SIG-M5 (cell line): ENCODE measurements around the gene SNAI1.
"Not testable (repeated sequence)": the region's sequence is repeated elsewhere in the genome, so short reads cannot be mapped to it uniquely, and the experiment has no call there.

Source experiments
- DNase-seq: peaks from one replicate; lab custom pipeline; 2025; lab: John Stamatoyannopoulos, UW

SNAI1 gene

DNA sequence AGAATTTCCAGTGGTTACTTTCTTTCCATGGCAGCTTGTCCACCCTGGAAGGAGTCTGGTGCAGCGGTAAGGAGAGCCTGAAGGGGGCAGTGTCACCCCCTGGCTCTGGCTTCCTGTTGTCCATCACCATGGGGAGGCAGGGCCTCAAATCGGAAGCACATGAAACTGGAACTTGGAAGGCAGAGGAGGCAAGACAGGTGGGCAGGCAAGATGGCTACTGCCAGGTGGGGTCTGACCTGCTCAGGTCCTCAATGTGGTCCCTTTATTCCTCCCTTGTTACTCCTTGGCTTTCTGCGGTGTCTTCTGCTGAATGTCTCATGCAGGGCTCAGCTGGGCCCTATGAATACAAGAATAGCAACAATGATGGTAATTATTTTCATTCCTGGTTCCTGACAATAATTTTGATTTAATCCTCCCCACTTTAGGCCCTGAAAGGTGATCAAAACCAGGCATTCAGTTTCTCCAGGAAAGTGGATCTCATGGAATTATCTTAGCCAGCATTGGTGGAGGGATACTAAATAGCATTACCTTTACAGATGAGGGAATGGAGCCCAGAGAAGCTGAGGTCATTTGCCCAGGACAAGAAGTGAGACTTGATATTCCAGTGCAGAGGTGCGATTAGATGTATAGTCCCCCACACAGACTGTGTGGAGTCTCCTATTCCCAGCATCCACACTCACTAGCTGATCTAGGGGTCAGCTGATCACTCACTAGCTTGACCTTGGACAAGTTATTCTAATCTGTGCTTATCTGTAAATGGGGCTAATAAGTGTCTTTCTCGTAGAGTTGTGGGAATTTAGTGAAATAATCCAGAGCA, 17.6 kb upstream of the SNAI1 start:
- DNase-seq = no peak

DNA sequence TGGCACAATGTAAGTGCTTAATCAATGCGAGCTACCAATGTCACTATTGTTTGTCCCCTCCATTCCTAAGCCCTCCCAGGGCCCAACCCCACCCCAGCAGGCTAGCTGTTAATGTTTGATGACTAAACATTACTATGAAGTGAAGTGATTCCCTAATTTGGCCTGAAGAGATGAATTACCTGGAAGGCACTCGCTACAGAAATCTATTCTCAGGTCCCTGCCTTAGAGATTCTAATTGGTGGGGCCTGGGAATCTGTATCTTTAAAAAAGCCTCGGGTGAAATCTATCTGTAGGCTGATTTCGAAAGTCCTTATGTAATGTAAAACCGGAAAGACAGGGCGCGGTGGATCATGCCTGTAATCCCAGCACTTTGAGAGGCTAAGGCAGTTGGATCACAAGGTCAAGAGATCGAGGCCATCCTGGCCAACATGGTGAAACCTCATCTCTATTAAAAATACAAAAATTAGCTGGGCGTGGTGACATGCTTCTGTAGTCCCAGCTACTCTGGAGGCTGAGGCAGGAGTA, 16.9 kb upstream of the SNAI1 start:
- no peak for DNase-seq

DNA sequence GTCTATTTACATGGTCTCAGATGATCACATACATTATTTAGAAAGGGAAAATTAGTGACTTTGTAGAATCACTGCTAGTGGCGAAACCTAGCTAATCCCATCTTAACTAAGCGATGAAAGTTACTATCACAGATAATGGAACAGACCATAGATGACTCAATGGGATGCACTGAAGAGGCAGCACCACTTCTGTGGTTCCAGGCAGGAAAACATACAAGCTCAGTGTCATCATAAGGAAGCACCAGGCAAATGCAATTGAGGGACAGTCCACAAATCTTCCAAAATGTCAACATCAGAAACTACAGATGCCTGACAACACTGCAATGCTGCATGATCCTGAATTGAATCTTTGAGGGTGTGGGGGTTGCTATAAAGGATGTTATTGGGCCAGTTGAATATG, 15.9 kb upstream of the SNAI1 start:
- DNase-seq = no peak

GRCh38 chr20:49969234-49969633, 13.5 kb upstream of the SNAI1 start:
- no peak for DNase-seq

DNA sequence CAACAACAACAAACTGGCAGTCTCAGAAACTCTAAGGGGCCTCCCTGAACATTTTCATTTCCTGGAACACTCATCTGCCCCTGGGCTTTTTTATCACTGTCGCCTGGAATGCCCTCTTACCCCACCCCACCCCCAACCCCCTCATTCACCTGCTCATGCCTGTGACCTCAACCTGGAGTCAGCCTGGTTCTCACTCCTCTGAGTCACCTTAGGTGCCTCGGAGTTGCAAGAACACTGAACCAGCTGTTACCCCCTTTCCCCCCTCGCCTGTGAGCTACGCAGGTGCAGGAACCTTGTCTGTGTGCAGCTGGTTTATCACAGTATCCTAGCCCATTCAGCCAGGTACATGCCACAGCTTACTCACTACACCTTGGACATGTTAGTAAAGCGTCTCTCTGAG, 12.8 kb upstream of the SNAI1 start:
- no peak for DNase-seq

DNA sequence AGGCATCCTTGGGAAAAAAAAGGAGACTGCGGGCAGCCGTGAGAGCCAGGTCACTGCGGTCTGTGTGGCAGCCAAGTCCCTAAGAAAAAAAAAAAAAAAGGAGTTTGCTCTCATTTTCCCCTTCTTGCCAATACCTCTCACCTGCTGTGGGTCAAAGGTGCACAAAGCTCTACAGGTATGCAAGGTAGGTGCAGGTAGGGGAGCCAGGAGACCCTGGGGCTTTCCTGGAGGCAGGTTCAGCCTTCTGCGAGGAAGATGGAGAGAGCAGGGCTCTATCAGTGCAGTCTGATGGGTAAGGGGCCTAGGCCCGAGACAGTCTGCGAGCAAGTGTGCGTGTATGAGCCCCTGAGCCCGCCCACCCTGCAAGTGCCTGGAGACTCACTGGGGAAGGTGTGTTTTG, 12.3 kb upstream of the SNAI1 start:
- DNase-seq = no peak

GRCh38 chr20:49973981-49974380, 8.8 kb upstream of the SNAI1 start:
- DNase-seq = no peak

DNA sequence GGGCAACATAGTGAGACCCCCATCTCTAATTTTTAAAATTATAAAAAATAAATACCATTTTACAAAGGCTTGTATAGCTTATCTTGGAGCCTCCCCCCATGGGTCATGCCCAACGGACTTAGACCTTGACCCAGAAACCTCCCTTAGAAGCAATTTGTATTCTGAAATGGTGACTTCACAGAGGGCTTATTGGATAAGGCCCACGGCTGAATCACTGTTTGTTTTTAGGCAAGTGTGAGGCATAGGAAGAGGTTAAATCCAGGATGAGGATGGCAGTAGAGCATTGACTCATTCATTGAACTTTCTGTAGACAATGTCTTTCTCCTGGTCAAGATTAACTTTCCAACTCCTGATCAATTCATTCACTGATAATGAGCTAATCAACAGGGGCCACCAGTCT, 6.2 kb upstream of the SNAI1 start:
- DNase-seq = no peak

GRCh38 chr20:49977740-49978139, 5.0 kb upstream of the SNAI1 start:
- not testable (repeated sequence) for DNase-seq

DNA sequence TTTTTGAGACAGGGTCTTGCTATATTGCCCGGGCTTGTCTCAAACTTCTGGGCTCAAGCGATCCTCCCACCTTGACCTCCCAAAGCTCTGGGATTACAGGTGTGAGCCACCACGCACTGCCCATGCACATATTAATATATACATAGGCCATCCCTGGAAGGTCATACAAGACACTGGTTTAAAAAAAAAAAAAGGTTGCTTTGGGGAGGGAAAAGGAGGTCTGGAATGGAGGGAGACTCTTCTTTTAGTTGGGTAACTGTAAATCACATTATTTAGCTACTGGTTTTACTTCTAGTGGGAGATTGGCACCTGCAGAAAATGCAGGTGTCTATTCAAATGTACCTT, 4.1 kb upstream of the SNAI1 start:
- no peak for DNase-seq

DNA sequence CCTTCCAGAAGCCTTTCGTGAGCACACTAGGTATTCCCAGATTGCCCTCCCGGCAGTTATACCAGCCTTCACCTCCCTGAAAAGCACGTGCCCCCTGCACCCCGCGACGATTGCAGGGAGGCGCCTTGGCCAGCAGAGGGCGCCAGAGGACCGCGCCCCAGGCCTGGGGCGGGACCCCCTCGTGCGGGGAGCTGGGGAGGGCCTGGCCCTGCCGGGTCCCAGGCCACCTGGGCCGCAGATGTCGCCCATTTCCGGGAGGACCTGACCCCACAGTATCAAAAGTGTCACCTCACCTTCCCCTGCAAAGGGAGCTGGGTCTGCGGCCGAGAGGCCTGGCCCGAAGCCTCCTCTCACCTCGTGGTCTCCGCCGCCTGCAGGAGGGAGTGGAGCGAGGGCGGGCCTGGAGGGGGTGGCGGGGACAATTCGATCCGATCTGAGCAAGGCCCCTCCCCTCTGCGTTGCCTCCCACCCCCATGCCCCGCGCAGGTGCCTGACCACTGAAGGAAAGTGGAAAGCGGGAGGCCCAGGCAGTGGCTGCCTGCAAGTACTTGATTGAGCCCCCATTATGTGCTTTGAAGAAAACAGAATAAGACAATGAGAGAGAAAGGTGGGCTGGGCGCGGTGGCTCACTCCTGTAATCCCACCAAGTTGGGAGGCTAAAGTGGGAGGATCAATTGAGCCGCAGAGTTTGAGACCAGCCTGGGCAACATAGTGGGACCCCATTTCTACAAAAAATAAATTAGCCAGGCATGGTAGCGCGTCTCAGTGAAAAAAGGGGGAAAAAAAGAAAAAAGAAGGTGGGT, 3.5 kb upstream of the SNAI1 start:
- DNase-seq = no peak

- no peak for DNase-seq
Measured at GRCh38 chr20:49980140-49981008, 2.4 kb upstream of the SNAI1 start.

DNA sequence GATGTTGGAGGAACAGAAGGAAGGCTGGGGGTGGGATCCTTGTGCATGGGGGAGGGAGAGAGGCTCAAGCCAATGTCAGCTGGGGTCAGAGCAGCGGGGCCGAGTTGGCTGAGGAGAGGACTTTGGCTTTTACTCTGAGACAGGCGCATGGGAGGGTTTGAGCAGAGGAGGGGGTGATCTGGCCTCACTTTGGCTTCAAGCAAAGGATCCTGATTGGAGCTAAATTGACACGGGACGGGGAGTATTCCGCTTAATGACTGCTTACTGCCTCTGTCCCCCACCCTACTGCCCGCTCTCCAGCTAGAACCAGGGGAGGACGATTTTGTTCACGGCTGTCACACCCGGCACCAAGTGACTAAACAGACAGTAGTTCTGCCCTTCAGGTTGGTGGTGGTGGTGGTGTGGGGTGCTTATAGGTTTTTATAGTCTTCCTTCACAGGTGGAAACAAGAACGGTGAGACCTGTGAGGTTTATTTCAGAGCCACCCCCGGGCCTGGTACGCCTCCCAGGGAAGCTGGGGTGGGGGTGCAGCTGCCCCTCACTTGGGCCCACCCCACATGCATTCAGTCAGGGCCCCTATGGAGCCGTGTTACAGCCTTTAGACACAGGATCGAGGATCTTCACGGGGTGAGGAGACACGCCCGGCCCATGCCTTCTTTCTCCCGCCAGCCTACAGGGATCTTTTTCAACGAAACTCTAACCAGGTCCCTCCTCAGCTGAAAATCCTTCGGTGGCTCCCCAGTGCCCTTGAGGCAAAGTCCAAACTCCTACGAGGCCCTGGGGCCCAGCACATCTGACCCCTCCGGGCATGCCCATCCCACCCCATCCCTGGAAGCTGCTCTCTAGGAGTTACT, 1.3 kb upstream of the SNAI1 start:
- DNase-seq = no peak

- no peak for DNase-seq
Measured at GRCh38 chr20:49982072-49982345, 771 bp upstream of the SNAI1 start.

GRCh38 chr20:49983123-49983847, 505 bp downstream of the SNAI1 start:
- no peak for DNase-seq

DNA sequence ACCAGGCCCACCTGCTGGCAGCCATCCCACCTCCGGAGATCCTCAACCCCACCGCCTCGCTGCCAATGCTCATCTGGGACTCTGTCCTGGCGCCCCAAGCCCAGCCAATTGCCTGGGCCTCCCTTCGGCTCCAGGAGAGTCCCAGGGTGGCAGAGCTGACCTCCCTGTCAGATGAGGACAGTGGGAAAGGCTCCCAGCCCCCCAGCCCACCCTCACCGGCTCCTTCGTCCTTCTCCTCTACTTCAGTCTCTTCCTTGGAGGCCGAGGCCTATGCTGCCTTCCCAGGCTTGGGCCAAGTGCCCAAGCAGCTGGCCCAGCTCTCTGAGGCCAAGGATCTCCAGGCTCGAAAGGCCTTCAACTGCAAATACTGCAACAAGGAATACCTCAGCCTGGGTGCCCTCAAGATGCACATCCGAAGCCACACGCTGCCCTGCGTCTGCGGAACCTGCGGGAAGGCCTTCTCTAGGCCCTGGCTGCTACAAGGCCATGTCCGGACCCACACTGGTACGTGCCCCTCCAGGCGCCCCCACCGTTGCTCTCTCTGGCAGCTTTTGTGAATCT, 1.1 kb downstream of the SNAI1 start:
- no peak for DNase-seq

DNA sequence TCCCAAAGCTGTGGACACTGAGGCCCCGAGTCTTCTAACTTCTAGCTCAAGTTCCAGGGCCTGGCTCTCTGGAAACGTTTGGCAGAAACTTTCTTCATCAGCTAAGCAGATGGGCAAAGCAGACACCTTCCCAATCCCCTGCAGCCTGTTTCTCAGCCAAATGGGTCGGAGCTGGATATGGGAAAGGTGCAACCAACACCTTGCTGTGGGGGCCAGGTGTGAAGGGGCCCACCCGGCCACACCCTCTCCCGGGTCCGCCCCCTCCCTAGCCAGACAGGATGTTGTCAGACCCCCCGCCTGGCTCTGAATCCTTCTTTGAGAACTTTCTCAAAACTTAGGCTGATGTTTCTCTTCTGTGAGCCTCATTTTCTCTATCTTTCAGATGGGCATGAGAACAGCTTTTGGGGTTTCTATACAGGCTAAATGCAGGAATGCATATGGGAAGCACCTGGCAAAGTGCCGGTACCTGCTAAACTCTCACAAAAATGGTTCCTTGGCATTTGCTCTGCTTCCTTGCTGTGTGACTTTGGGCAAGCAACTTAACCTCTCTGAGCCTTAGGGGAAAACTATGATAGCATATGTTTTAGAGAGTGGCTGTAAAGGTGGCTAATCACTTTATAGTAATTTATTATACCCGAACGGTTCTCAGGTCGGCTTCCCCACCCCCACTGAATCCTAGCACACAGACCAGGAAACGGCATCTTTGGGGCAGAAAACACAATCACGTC, 1.8 kb downstream of the SNAI1 start:
- no peak for DNase-seq

DNA sequence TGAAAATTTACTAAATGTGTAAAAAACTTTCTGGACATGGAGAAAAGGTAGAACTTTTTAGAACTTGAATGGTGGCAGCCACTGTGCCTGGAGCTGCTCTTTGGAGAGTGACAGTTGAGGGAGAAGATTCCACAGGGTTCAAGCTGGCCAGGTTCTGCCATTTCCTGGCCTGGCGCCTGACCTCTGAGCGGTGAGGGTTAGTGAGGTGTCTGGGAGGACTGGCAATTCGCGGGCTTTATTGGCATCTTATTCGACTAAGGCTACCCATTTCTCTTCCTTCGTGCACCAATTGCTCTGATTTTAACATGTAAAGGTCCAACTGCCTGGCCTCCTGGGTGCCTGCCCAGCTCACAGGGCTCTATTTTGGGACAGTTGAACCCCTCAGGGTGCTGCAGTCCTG, 2.4 kb downstream of the SNAI1 start:
- DNase-seq = no peak

DNA sequence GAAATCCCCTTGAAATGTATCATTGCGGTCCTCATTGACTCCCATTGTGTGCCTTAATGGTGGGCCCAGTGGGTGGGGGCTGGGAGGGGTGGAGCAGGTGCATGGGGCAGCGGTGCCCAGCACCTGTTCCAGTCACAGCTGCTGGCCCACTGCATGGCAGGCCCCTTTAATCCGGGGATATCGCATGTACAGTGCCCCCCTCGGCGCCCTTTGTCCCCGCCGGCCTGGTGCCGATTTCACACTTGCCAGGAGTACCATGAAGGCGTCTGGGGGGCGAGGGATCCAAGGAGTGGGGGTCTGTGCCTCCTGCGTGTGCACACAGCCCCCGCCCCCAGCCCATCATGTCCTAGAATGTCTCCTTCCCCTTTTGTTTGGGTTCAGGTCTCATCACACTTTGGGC, 2.8 kb downstream of the SNAI1 start:
- DNase-seq = no peak

DNA sequence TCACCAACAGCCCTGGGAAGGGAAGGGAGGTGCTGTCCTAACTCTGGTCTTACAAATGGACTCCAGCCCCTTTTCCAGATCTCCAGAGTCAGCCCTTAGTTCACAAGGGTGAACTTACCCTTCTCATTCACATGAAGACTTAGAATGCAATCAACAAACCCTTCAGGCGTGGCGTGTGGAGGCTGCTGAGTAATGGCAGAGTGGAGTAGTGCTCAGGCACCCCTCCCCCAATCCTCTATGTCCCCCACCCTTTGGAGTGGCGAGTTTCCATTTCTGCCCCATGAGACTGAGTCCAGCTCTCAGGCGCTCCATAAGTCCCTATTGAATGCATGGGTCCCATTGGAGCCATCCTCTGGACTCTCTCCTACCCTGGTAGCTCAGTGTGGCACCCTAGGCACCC, 3.3 kb downstream of the SNAI1 start:
- DNase-seq = no peak
